ENCODE results near the gene ARHGAP26. TPM values are rescaled to one million over a fixed set of nuclear protein-coding genes. Genes with fewer than 3 reads are reported as not detected.

The ARHGAP26 gene
- total and polyA plus RNA-seq, 4 donors, result 1.8 to 16.7 (median 4.1) TPM

- 67% methylated on average over 5 of the region's 5 CpGs for WGBS
- Histone ChIP-seq H3K9ac (ENCODE audit: low read depth in 1 of 2, low read length in 2 of 2) (no peak overlapping the region), H3K27ac (ENCODE audit: low read depth in 1 of 2, low read length in 2 of 2) (peak overlapping the region in 1 of 2 donors; percentile 29), H3K9me3 (ENCODE audit: control insufficient read depth in 4 of 4, low read length in 3 of 4) (no peaks in the 10 kb centered on the region), H3K4me1 (ENCODE audit: control insufficient read depth in 4 of 4, insufficient read depth in 4 of 4, low read length in 3 of 4) (peaks cover 9 to 68% (median 55%) of the 10 kb centered on the region in 4 donors), H3K27me3 (ENCODE audit: control insufficient read depth in 4 of 4, insufficient read depth in 4 of 4, low read length in 3 of 4) (no peaks in the 10 kb centered on the region), H3K36me3 (ENCODE audit: control insufficient read depth in 4 of 4, insufficient read depth in 3 of 4, low read depth in 1 of 4, low read length in 3 of 4) (no peaks in the 10 kb centered on the region), H3K4me3 (ENCODE audit: low read depth in 1 of 3, low read length in 3 of 3) (no peak overlapping the region)
- TF ChIP-seq HNF4A (conservative IDR thresholded peaks at IDR 0.05) (peak; percentile 82 to 83), SP1 (IDR thresholded peaks at IDR 0.05) (peak; percentile 61), RXRA (IDR thresholded peaks at IDR 0.05) (peak in 1 of 2 donors; percentile 18), TAF1 (conservative IDR thresholded peaks at IDR 0.05) (no peak), YY1 (IDR thresholded peaks at IDR 0.05) (peak; percentile 66), HNF4G (IDR thresholded peaks at IDR 0.05) (peak; percentile 76)
- no peak for DNase-seq (ENCODE audit: low spot score)
Measured at GRCh38 chr5:142820447-142820846, 50.3 kb downstream of the ARHGAP26 start.

GRCh38 chr5:142821034-142821732 lies 51.0 kb downstream of the ARHGAP26 start:
- H3K27ac ChIP-seq (ENCODE audit: low read depth in 1 of 2, low read length in 2 of 2), result peak overlapping the region in 1 of 2 donors; percentile 72
- H3K9ac ChIP-seq (ENCODE audit: low read depth in 1 of 2, low read length in 2 of 2), result no peak overlapping the region
- peaks cover 9 to 67% (median 55%) of the 10 kb centered on the region in 4 donors for H3K4me1 ChIP-seq (ENCODE audit: control insufficient read depth in 4 of 4, insufficient read depth in 4 of 4, low read length in 3 of 4)
- H3K27me3 ChIP-seq (ENCODE audit: control insufficient read depth in 4 of 4, insufficient read depth in 4 of 4, low read length in 3 of 4), result no peaks in the 10 kb centered on the region
- WGBS, result 89% methylated on average over 2 of the region's 2 CpGs
- H3K9me3 ChIP-seq (ENCODE audit: control insufficient read depth in 4 of 4, low read length in 3 of 4), result no peaks in the 10 kb centered on the region
- no peak overlapping the region for H3K4me3 ChIP-seq (ENCODE audit: low read depth in 1 of 3, low read length in 3 of 3)
- no peaks in the 10 kb centered on the region for H3K36me3 ChIP-seq (ENCODE audit: control insufficient read depth in 4 of 4, insufficient read depth in 3 of 4, low read depth in 1 of 4, low read length in 3 of 4)
- no peak for DNase-seq (ENCODE audit: low spot score)
- TF ChIP-seq YY1 (IDR thresholded peaks at IDR 0.05), result no peak
- TF ChIP-seq ATF3 (IDR thresholded peaks at IDR 0.05), result no peak
- no peak for TF ChIP-seq HNF4A (conservative IDR thresholded peaks at IDR 0.05)
- no peak for TF ChIP-seq MAX (IDR thresholded peaks at IDR 0.05)
- TF ChIP-seq GABPA (IDR thresholded peaks at IDR 0.05 in 1 of 2, conservative IDR thresholded peaks at IDR 0.05 in 1 of 2), result no peak
- TF ChIP-seq EGR1 (IDR thresholded peaks at IDR 0.05; ENCODE audit: low read depth in 2 of 2), result no peak
- no peak for TF ChIP-seq JUND (IDR thresholded peaks at IDR 0.05)
- no peak for TF ChIP-seq HNF4G (IDR thresholded peaks at IDR 0.05)
- no peak for TF ChIP-seq ZBTB33 (IDR thresholded peaks at IDR 0.05)
- no peak for TF ChIP-seq NR2F2 (IDR thresholded peaks at IDR 0.05)

GRCh38 chr5:142821733-142822487 lies 51.7 kb downstream of the ARHGAP26 start:
- Histone ChIP-seq H3K4me1 (ENCODE audit: control insufficient read depth in 4 of 4, insufficient read depth in 4 of 4, low read length in 3 of 4) (peaks cover 9 to 60% (median 49%) of the 10 kb centered on the region in 4 donors), H3K27me3 (ENCODE audit: control insufficient read depth in 4 of 4, insufficient read depth in 4 of 4, low read length in 3 of 4) (no peaks in the 10 kb centered on the region), H3K4me3 (ENCODE audit: low read depth in 1 of 3, low read length in 3 of 3) (no peak overlapping the region), H3K36me3 (ENCODE audit: control insufficient read depth in 4 of 4, insufficient read depth in 3 of 4, low read depth in 1 of 4, low read length in 3 of 4) (no peaks in the 10 kb centered on the region), H3K9ac (ENCODE audit: low read depth in 1 of 2, low read length in 2 of 2) (no peak overlapping the region), H3K27ac (ENCODE audit: low read depth in 1 of 2, low read length in 2 of 2) (peak overlapping the region; percentile 40 to 72), H3K9me3 (ENCODE audit: control insufficient read depth in 4 of 4, low read length in 3 of 4) (no peaks in the 10 kb centered on the region)
- WGBS, result 36% methylated on average over 3 of the region's 3 CpGs
- no peak for DNase-seq (ENCODE audit: low spot score)
- TF ChIP-seq REST (IDR thresholded peaks at IDR 0.05) (peak; percentile 53), SP1 (IDR thresholded peaks at IDR 0.05) (peak; percentile 81), NR2F2 (IDR thresholded peaks at IDR 0.05) (no peak), CTCF (IDR thresholded peaks at IDR 0.05; ENCODE audit: low read depth, low read length, missing input control) (no peak), RXRA (IDR thresholded peaks at IDR 0.05) (peak; percentile 60 to 69), MAX (IDR thresholded peaks at IDR 0.05) (peak; percentile 63), EGR1 (IDR thresholded peaks at IDR 0.05; ENCODE audit: low read depth in 2 of 2) (no peak), RAD21 (IDR thresholded peaks at IDR 0.05) (peak; percentile 13 to 47), YY1 (IDR thresholded peaks at IDR 0.05) (peak; percentile 52), HNF4A (conservative IDR thresholded peaks at IDR 0.05) (peak; percentile 70 to 71), GABPA (IDR thresholded peaks at IDR 0.05 in 1 of 2, conservative IDR thresholded peaks at IDR 0.05 in 1 of 2) (no peak), FOXA2 (IDR thresholded peaks at IDR 0.05) (peak; percentile 11)

Measured in liver (tissue), 9 donors.